AG04450 (cell line): ENCODE results near the gene TUBGCP5. TPM values are rescaled to one million over a fixed set of nuclear protein-coding genes. Genes with fewer than 3 reads are reported as not detected.
A peak's percentile ranks its signal among the peaks of the same experiment; 100 is the strongest.

Source experiments
- CTCF ChIA-PET: fragments of 300-600, 350-600 bp; formaldehyde crosslinking; extraction: SDS; loops from one replicate; lab custom pipeline; 2022; ENCODE audit warnings: antibody characterized with exemption, inconsistent platforms; lab: Charles Lee
- POLR2A ChIA-PET: fragments of 350-600 bp; formaldehyde crosslinking; extraction: SDS; loops from one replicate; lab custom pipeline; 2021; ENCODE audit warnings: antibody characterized with exemption, inconsistent platforms; lab: Yijun Ruan, JAX
- DNase-seq: peaks from one replicate; pipeline ENCODE4 v3.0.0-alpha.2; 2011; ENCODE audit warnings: low read depth, low spot score
- H3K27ac ChIP-seq: one replicate; pipeline ENCODE4 v1.5.1; 2012; ENCODE audit warnings: low read depth, low read length, control low read depth
- H3K27me3 ChIP-seq: one replicate; pipeline ENCODE4 v1.6.0; 2012; ENCODE audit warnings: low read length; ENCODE audit not compliant: control insufficient read depth, insufficient read depth
- H3K4me3 ChIP-seq: 2 replicates; pipeline ENCODE4 v1.5.1; 2011; ENCODE audit warnings: mild to moderate bottlenecking, low read depth, low read length, control low read depth
- H3K9me3 ChIP-seq: 2 replicates; pipeline ENCODE4 v1.5.1; 2012; ENCODE audit warnings: low read length; ENCODE audit not compliant: control insufficient read depth, insufficient read depth
- CTCF ChIP-seq: IDR thresholded peaks from 2 replicates; pipeline ENCODE4 v1.5.1; 2011; ENCODE audit warnings: low read depth, low read length, control low read depth, inconsistent platforms
- polyA plus RNA-seq: library from polyadenylated mRNA; depleted of rRNA; stranded (reverse); fragments of >200 nt; gene quantifications from 2 replicates; pipeline ENCODE4 v1.2.3, GENCODE V29; 2011

TUBGCP5 gene
- polyA plus RNA-seq, 1 experiment = 15.7 TPM

- H3K27me3 ChIP-seq = no peaks in the 10 kb centered on the region
- H3K9me3 ChIP-seq = no peaks in the 10 kb centered on the region
- ChIA-PET CTCF (no interaction called here), POLR2A (interaction anchor here (0.7 kb wide), 1 partner anchor 18 kb away, joined by 5 read pairs; the partner anchor contains the start of gene CYFIP1)
- no peak overlapping the region for H3K4me3 ChIP-seq
- DNase-seq = no peak
- no peak for TF ChIP-seq CTCF
- peak overlapping the region; percentile 25 for H3K27ac ChIP-seq
Measured at GRCh38 chr15:22961762-22962161, 77.6 kb downstream of the TUBGCP5 start.

- Histone ChIP-seq H3K9me3 (no peaks in the 10 kb centered on the region), H3K27ac (no peak overlapping the region), H3K4me3 (no peak overlapping the region), H3K27me3 (no peaks in the 10 kb centered on the region)
- POLR2A ChIA-PET = no interaction called here
- no peak for TF ChIP-seq CTCF
- DNase-seq = no peak
- CTCF ChIA-PET = interaction anchor here (0.6 kb wide), 1 partner anchor 19 kb away, joined by 3 read pairs; no protein-coding TSS in a partner anchor
Measured at GRCh38 chr15:22960556-22960955, 78.8 kb downstream of the TUBGCP5 start.

- Histone ChIP-seq H3K4me3 (no peak overlapping the region), H3K9me3 (peaks cover 1% of the 10 kb centered on the region; the same call in 1 of the 2 replicates), H3K27me3 (no peaks in the 10 kb centered on the region), H3K27ac (no peak overlapping the region)
- no peak for DNase-seq
- POLR2A ChIA-PET = no interaction called here
- TF ChIP-seq CTCF = no peak
- CTCF ChIA-PET = interaction anchor here (0.6 kb wide), 1 partner anchor 19 kb away, joined by 3 read pairs; no protein-coding TSS in a partner anchor
Measured at GRCh38 chr15:22960126-22960525, 79.2 kb downstream of the TUBGCP5 start.

- ChIA-PET CTCF (interaction anchor here (0.6 kb wide), 1 partner anchor 111 kb away, joined by 3 read pairs; no protein-coding TSS in a partner anchor), POLR2A (no interaction called here)
- H3K27ac ChIP-seq = no peak overlapping the region
- no peaks in the 10 kb centered on the region for H3K27me3 ChIP-seq
- H3K4me3 ChIP-seq = no peak overlapping the region
- TF ChIP-seq CTCF = no peak
- H3K9me3 ChIP-seq = peaks cover 2% of the 10 kb centered on the region; the same call in 1 of the 2 replicates
- DNase-seq = no peak
Measured at GRCh38 chr15:22959321-22960101, 79.9 kb downstream of the TUBGCP5 start.

GRCh38 chr15:22958487-22959280 lies 80.7 kb downstream of the TUBGCP5 start:
- ChIA-PET POLR2A (no interaction called here), CTCF (no interaction called here)
- H3K9me3 ChIP-seq = peaks cover 2% of the 10 kb centered on the region; the same call in 1 of the 2 replicates
- H3K4me3 ChIP-seq = no peak overlapping the region
- H3K27ac ChIP-seq = no peak overlapping the region
- no peak for TF ChIP-seq CTCF
- no peak for DNase-seq
- H3K27me3 ChIP-seq = no peaks in the 10 kb centered on the region
